B cell (primary cell): Measurements from ENCODE around the gene UGT1A9.

ENCODE experiments used
- EZH2 ChIP-seq: IDR thresholded peaks from 2 replicates; pipeline ENCODE4 v1.6.1; 2012; ENCODE audit warnings: borderline replicate concordance, low read depth, mild to moderate bottlenecking, moderate library complexity, low read length; ENCODE audit not compliant: insufficient read depth, poor library complexity, severe bottlenecking
- TF ChIP-seq, protein P1 (sequence below): fragments of 200-600 bp; IDR thresholded peaks from one replicate; pipeline ENCODE4 v1.8.0; 2022; ENCODE audit warnings: antibody characterized with exemption, mild to moderate bottlenecking

DNA sequence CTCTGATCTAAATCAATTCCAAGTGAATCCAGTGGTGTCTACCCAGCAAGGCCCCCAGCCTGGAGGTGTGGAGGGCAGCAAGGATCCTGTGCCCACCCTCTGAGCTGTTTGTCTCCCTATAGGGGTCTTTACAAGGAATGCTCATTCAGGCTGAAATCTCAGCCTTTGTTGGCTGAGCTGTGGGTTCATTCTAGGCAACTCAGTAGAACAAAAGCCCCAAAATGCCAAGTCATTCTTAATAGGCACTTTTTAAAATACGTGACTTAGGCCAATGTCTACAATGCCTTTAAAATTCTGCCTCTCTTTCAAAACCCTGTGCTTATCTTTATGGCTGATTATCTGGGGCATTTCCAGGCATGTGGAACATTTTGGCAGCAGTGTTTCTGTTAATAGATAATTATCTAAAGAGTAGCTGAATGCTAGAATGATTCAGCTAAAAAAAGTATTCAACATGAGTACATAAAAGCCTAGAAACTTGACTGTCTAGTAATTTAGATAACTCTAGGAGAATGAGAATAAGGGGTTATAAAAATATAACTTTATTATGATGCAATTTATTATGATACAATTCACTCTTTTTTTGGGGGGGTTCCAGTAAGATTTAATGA is 28.4 kb downstream of the UGT1A9 start:
- TF ChIP-seq, protein P1, sequence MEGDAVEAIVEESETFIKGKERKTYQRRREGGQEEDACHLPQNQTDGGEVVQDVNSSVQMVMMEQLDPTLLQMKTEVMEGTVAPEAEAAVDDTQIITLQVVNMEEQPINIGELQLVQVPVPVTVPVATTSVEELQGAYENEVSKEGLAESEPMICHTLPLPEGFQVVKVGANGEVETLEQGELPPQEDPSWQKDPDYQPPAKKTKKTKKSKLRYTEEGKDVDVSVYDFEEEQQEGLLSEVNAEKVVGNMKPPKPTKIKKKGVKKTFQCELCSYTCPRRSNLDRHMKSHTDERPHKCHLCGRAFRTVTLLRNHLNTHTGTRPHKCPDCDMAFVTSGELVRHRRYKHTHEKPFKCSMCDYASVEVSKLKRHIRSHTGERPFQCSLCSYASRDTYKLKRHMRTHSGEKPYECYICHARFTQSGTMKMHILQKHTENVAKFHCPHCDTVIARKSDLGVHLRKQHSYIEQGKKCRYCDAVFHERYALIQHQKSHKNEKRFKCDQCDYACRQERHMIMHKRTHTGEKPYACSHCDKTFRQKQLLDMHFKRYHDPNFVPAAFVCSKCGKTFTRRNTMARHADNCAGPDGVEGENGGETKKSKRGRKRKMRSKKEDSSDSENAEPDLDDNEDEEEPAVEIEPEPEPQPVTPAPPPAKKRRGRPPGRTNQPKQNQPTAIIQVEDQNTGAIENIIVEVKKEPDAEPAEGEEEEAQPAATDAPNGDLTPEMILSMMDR, result no peak
- no peak for TF ChIP-seq EZH2
